HepG2 (cell line): ENCODE data around the gene EEPD1.

Experiments used
- FOSL2 ChIP-seq: sonication (generic); formaldehyde crosslinking; IDR thresholded peaks from 2 replicates; pipeline ENCODE4 v1.4.0; 2020; ENCODE audit warnings: missing genetic modification reagents
- TBX3 ChIP-seq: fragments of 450-650 bp; IDR thresholded peaks from 2 replicates; pipeline ENCODE4 v1.6.1; 2017; ENCODE audit warnings: antibody characterized with exemption, mild to moderate bottlenecking, inconsistent platforms, borderline replicate concordance
- ZNF282 ChIP-seq: fragments of 450-650 bp; IDR thresholded peaks from 2 replicates; pipeline ENCODE4 v1.6.1; 2018; ENCODE audit not compliant: partially characterized antibody
- TF ChIP-seq, protein P1 (sequence below): sonication (generic); formaldehyde crosslinking; IDR thresholded peaks from 2 replicates; pipeline ENCODE4 v1.5.0; 2020; ENCODE audit warnings: mild to moderate bottlenecking, missing genetic modification reagents
- TF ChIP-seq, protein P2 (sequence below): sonication (generic); formaldehyde crosslinking; IDR thresholded peaks from 2 replicates; pipeline ENCODE4 v1.5.0; 2020; ENCODE audit warnings: mild to moderate bottlenecking, missing genetic modification reagents, moderate library complexity

DNA sequence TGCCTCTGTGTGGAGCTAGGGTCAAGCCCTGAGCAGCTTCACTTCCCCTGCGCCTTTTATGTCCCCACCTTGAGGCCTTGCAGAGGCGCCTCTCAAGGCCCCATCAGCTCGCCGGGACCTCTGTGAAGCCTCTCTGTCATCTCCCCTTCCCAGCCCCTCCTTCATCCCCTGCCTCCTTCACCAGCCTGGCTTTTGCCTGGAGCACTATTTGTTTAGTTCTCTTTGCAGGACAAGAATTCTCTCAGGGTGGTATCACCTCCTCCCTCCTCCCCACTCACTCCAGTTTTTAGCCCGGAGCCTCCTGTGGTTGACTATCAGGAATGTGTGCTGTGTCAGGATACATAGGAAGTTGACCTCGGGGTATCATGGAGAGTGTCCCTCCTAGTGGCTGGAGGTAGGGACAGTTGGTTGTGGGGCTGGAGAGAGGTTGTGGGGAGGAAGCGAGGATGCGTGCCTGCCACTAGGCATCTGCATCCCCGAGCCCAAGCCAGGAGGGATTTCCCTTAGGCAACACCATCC lies 146.8 kb downstream of the EEPD1 start:
- TF ChIP-seq FOSL2 (CRISPR knock-in tag): no peak
- no peak for TF ChIP-seq TBX3
- TF ChIP-seq, protein P1, sequence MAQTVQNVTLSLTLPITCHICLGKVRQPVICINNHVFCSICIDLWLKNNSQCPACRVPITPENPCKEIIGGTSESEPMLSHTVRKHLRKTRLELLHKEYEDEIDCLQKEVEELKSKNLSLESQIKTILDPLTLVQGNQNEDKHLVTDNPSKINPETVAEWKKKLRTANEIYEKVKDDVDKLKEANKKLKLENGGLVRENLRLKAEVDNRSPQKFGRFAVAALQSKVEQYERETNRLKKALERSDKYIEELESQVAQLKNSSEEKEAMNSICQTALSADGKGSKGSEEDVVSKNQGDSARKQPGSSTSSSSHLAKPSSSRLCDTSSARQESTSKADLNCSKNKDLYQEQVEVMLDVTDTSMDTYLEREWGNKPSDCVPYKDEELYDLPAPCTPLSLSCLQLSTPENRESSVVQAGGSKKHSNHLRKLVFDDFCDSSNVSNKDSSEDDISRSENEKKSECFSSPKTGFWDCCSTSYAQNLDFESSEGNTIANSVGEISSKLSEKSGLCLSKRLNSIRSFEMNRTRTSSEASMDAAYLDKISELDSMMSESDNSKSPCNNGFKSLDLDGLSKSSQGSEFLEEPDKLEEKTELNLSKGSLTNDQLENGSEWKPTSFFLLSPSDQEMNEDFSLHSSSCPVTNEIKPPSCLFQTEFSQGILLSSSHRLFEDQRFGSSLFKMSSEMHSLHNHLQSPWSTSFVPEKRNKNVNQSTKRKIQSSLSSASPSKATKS: no peak
- TF ChIP-seq, protein P2, sequence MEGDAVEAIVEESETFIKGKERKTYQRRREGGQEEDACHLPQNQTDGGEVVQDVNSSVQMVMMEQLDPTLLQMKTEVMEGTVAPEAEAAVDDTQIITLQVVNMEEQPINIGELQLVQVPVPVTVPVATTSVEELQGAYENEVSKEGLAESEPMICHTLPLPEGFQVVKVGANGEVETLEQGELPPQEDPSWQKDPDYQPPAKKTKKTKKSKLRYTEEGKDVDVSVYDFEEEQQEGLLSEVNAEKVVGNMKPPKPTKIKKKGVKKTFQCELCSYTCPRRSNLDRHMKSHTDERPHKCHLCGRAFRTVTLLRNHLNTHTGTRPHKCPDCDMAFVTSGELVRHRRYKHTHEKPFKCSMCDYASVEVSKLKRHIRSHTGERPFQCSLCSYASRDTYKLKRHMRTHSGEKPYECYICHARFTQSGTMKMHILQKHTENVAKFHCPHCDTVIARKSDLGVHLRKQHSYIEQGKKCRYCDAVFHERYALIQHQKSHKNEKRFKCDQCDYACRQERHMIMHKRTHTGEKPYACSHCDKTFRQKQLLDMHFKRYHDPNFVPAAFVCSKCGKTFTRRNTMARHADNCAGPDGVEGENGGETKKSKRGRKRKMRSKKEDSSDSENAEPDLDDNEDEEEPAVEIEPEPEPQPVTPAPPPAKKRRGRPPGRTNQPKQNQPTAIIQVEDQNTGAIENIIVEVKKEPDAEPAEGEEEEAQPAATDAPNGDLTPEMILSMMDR (CRISPR knock-in tag): no peak
- TF ChIP-seq ZNF282: no peak
